Measurements from ENCODE around the gene BICD1. TPM values are rescaled to one million over a fixed set of nuclear protein-coding genes. Genes with fewer than 3 reads are reported as not detected.

Gene BICD1
- total and polyA plus RNA-seq, 7 donors: 0.60 to 16.0 (median 9.4) TPM

GRCh38 chr12:32312049-32312670 lies 205.5 kb downstream of the BICD1 start:
- DNase-seq: no peak
- H3K36me3 ChIP-seq: peaks cover 0 to 1% (median 0%) of the 10 kb centered on the region in 4 donors
- intact Hi-C loops (cut with DNase I): loop anchor here (5.0 kb wide), 1 partner anchor 660 kb away; no protein-coding TSS in a partner anchor
- H3K9me3 ChIP-seq: no peaks in the 10 kb centered on the region
- no peaks in the 10 kb centered on the region for H3K27me3 ChIP-seq
- H3K4me1 ChIP-seq: peaks cover 0 to 4% (median 0%) of the 10 kb centered on the region in 4 donors
- TF ChIP-seq CTCF (IDR thresholded peaks at IDR 0.05): peak in 3 of 4 experiments; percentile 36 to 49 (median 46)
- no peak for TF ChIP-seq POLR2A (IDR thresholded peaks at IDR 0.05)
- 76 to 88% methylated on average over 2 of the region's 2 CpGs for WGBS, 2 donors
- no peak overlapping the region for H3K4me3 ChIP-seq
- no peak overlapping the region for H3K27ac ChIP-seq

GRCh38 chr12:32322354-32322753 lies 215.7 kb downstream of the BICD1 start:
- H3K9me3 ChIP-seq: no peaks in the 10 kb centered on the region
- H3K36me3 ChIP-seq: peaks cover 0 to under 1% (median 0%) of the 10 kb centered on the region in 4 donors
- peaks cover 0 to 4% (median 0%) of the 10 kb centered on the region in 4 donors for H3K4me1 ChIP-seq
- 94 to 96% methylated on average over 7 of the region's 7 CpGs for WGBS, 2 donors
- H3K4me3 ChIP-seq: no peak overlapping the region
- no peak for DNase-seq
- no peak overlapping the region for H3K27ac ChIP-seq
- intact Hi-C loops (cut with DNase I): no loop called here
- TF ChIP-seq EP300 (IDR thresholded peaks at IDR 0.05) (no peak), POLR2AphosphoS5 (IDR thresholded peaks at IDR 0.05) (no peak), CTCF (IDR thresholded peaks at IDR 0.05) (no peak), POLR2A (IDR thresholded peaks at IDR 0.05) (no peak)
- H3K27me3 ChIP-seq: no peaks in the 10 kb centered on the region

GRCh38 chr12:32331133-32331532 lies 224.5 kb downstream of the BICD1 start:
- TF ChIP-seq POLR2A (IDR thresholded peaks at IDR 0.05) (no peak), CTCF (IDR thresholded peaks at IDR 0.05) (no peak), EP300 (IDR thresholded peaks at IDR 0.05) (no peak), POLR2AphosphoS5 (IDR thresholded peaks at IDR 0.05) (no peak)
- Histone ChIP-seq H3K36me3 (peaks cover 0 to 15% (median 3%) of the 10 kb centered on the region in 4 donors), H3K27ac (no peak overlapping the region), H3K9me3 (no peaks in the 10 kb centered on the region), H3K4me1 (no peaks in the 10 kb centered on the region), H3K4me3 (no peak overlapping the region), H3K27me3 (no peaks in the 10 kb centered on the region)
- intact Hi-C loops (cut with DNase I): no loop called here
- no peak for DNase-seq
- 83 to 91% methylated on average over 2 of the region's 2 CpGs for WGBS, 2 donors

GRCh38 chr12:32332446-32332845 lies 225.8 kb downstream of the BICD1 start:
- peaks cover 0 to 15% (median 3%) of the 10 kb centered on the region in 4 donors for H3K36me3 ChIP-seq
- intact Hi-C loops (cut with DNase I): no loop called here
- H3K9me3 ChIP-seq: no peaks in the 10 kb centered on the region
- H3K27ac ChIP-seq: no peak overlapping the region
- H3K4me3 ChIP-seq: no peak overlapping the region
- WGBS, 2 donors: 59 to 71% methylated on average over 3 of the region's 3 CpGs
- DNase-seq: no peak
- no peaks in the 10 kb centered on the region for H3K4me1 ChIP-seq
- no peak for TF ChIP-seq POLR2A (IDR thresholded peaks at IDR 0.05)
- TF ChIP-seq EP300 (IDR thresholded peaks at IDR 0.05): no peak
- no peak for TF ChIP-seq CTCF (IDR thresholded peaks at IDR 0.05)
- TF ChIP-seq POLR2AphosphoS5 (IDR thresholded peaks at IDR 0.05): no peak
- H3K27me3 ChIP-seq: no peaks in the 10 kb centered on the region

GRCh38 chr12:32334371-32334777 lies 227.7 kb downstream of the BICD1 start:
- H3K9me3 ChIP-seq: no peaks in the 10 kb centered on the region
- WGBS, 2 donors: 84 to 85% methylated on average over 4 of the region's 4 CpGs
- no peak overlapping the region for H3K4me3 ChIP-seq
- peaks cover 0 to 18% (median 0%) of the 10 kb centered on the region in 4 donors for H3K36me3 ChIP-seq
- H3K4me1 ChIP-seq: no peaks in the 10 kb centered on the region
- TF ChIP-seq EP300 (IDR thresholded peaks at IDR 0.05): no peak
- no peak for TF ChIP-seq POLR2A (IDR thresholded peaks at IDR 0.05)
- TF ChIP-seq CTCF (IDR thresholded peaks at IDR 0.05): no peak
- TF ChIP-seq POLR2AphosphoS5 (IDR thresholded peaks at IDR 0.05): no peak
- intact Hi-C loops (cut with DNase I): no loop called here
- no peak overlapping the region for H3K27ac ChIP-seq
- no peak for DNase-seq
- no peaks in the 10 kb centered on the region for H3K27me3 ChIP-seq
